PC-9 (cell line): ENCODE results near the gene GCLM. TPM values are rescaled to one million over a fixed set of nuclear protein-coding genes. Genes with fewer than 3 reads are reported as not detected.

Experiments
- BruUV-seq: library from RNA; stranded (reverse); fragments of 400-500 nt; replicated peaks from 2 replicates; lab custom pipeline; 2021; lab: Mats Ljungman, UMichigan
- CTCF ChIA-PET: fragments of 300-600 bp; sonication (Branson Sonifier 250); formaldehyde crosslinking; loops from one replicate; lab custom pipeline; 2022; ENCODE audit warnings: antibody characterized with exemption; lab: Charles Lee
- POLR2A ChIA-PET: fragments of 300-600 bp; sonication (Branson Sonifier 250); formaldehyde crosslinking; loops from one replicate; lab custom pipeline; 2022; ENCODE audit warnings: antibody characterized with exemption; ENCODE audit not compliant: unreplicated experiment; lab: Charles Lee
- DNase-seq, 2 experiments: peaks; one replicate each; pipeline versions ENCODE4 v3.0.0 to v3.0.0-alpha.2; 2015 to 2022; ENCODE audit warnings: mixed read lengths in 1 of 2
- H2AFZ ChIP-seq: fragments of 200-600 bp; sonication (generic); 2 replicates; pipeline ENCODE4 v1.8.1; 2017; ENCODE audit warnings: antibody characterized with exemption
- H3F3A ChIP-seq: fragments of 200-600 bp; sonication (generic); 2 replicates; pipeline ENCODE4 v1.8.1; 2017; ENCODE audit warnings: antibody characterized with exemption, mild to moderate bottlenecking, low read depth; ENCODE audit not compliant: insufficient read depth
- H3K27ac ChIP-seq: fragments of 200-600 bp; sonication (generic); 2 replicates; pipeline ENCODE4 v1.6.1; 2016; ENCODE audit warnings: mixed run types
- H3K27me3 ChIP-seq: fragments of 200-600 bp; sonication (generic); 2 replicates; pipeline ENCODE4 v1.6.1; 2016; ENCODE audit warnings: low read depth, mixed run types; ENCODE audit not compliant: insufficient read depth
- H3K36me3 ChIP-seq: fragments of 200-600 bp; sonication (generic); 2 replicates; pipeline ENCODE4 v1.6.1; 2016; ENCODE audit warnings: low read depth, mixed run types
- H3K4me1 ChIP-seq: fragments of 200-600 bp; sonication (generic); replicated peaks from 2 replicates; pipeline ENCODE4 v1.6.1; 2016; ENCODE audit warnings: mixed run types; ENCODE audit not compliant: insufficient read depth
- H3K4me2 ChIP-seq: fragments of 200-600 bp; sonication (generic); 2 replicates; pipeline ENCODE4 v1.6.1; 2017; ENCODE audit warnings: mixed run types
- H3K4me3 ChIP-seq: fragments of 200-600 bp; sonication (generic); 2 replicates; pipeline ENCODE4 v1.6.1; 2016; ENCODE audit warnings: mixed run types
- H3K79me2 ChIP-seq: fragments of 200-600 bp; sonication (generic); 2 replicates; pipeline ENCODE4 v1.6.1; 2017; ENCODE audit warnings: low read depth, mixed run types
- H3K9me2 ChIP-seq: fragments of 200-600 bp; sonication (generic); 2 replicates; pipeline ENCODE4 v1.8.1; 2017; ENCODE audit warnings: mild to moderate bottlenecking; ENCODE audit not compliant: insufficient read depth
- H3K9me3 ChIP-seq: fragments of 200-600 bp; sonication (generic); 2 replicates; pipeline ENCODE4 v1.8.1; 2016; ENCODE audit warnings: low read depth; ENCODE audit not compliant: insufficient read depth
- H4K20me1 ChIP-seq: fragments of 200-600 bp; sonication (generic); 2 replicates; pipeline ENCODE4 v1.8.1; 2017; ENCODE audit not compliant: insufficient read depth
- EZH2 ChIP-seq: fragments of 200-600 bp; sonication (generic); IDR thresholded peaks from 2 replicates; pipeline ENCODE4 v1.8.0; 2017; ENCODE audit warnings: antibody characterized with exemption, low read depth
- intact Hi-C: fragments of 100-400 bp; cut with micrococcal nuclease; formaldehyde crosslinking; loops from one replicate; pipeline ENCODE4 v1.10.0; 2022; ENCODE audit not compliant: unreplicated experiment
- total RNA-seq: library from RNA; stranded (reverse); gene quantifications from 2 replicates; pipeline ENCODE4 v1.2.3, GENCODE V29; 2021
- TF ChIP-seq, protein P1 (sequence below): fragments of 200-600 bp; sonication (generic); conservative IDR thresholded peaks from 2 replicates; pipeline ENCODE4 v1.6.1; 2017; ENCODE audit warnings: mixed run types, antibody characterized with exemption, mild to moderate bottlenecking, moderate library complexity

GCLM gene
- total RNA-seq, 1 experiment from 2014 or later: 270 TPM

- Histone ChIP-seq H3K4me3 (peak within 1 kb of the TSS; percentile 85), H3K27me3 (no peaks in the 10 kb centered on the region), H3K79me2 (peaks cover 55% of the 10 kb centered on the region), H3K4me2 (peak within 1 kb of the TSS; percentile 83), H3K27ac (peak within 1 kb of the TSS; percentile 95), H3F3A (peaks cover 91% of the 10 kb centered on the region), H4K20me1 (peaks cover 34% of the 10 kb centered on the region), H2AFZ (peak within 1 kb of the TSS; percentile 87), H3K9me2 (no peaks in the 10 kb centered on the region), H3K4me1 (peaks cover 29% of the 10 kb centered on the region), H3K36me3 (peaks cover 39% of the 10 kb centered on the region), H3K9me3 (no peaks in the 10 kb centered on the region)
- intact Hi-C loops: loop anchor here (2.0 kb wide), 1 partner anchor 458 kb away; no protein-coding TSS in a partner anchor
- POLR2A ChIA-PET: interaction anchor here (0.5 to 1.5 kb wide), 9 partner anchors 30 to 1163 kb away, joined by 3 to 12 read pairs (median 6); partner anchors contain the start of gene GCLM
- no TSS peak for BruUV-seq
- CTCF ChIA-PET: interaction anchor here (0.7 to 1.2 kb wide), 3 partner anchors 30 to 786 kb away, joined by 5 to 19 read pairs (median 7); partner anchors contain the start of gene GCLM
- no peak for TF ChIP-seq EZH2
- TF ChIP-seq, protein P1, sequence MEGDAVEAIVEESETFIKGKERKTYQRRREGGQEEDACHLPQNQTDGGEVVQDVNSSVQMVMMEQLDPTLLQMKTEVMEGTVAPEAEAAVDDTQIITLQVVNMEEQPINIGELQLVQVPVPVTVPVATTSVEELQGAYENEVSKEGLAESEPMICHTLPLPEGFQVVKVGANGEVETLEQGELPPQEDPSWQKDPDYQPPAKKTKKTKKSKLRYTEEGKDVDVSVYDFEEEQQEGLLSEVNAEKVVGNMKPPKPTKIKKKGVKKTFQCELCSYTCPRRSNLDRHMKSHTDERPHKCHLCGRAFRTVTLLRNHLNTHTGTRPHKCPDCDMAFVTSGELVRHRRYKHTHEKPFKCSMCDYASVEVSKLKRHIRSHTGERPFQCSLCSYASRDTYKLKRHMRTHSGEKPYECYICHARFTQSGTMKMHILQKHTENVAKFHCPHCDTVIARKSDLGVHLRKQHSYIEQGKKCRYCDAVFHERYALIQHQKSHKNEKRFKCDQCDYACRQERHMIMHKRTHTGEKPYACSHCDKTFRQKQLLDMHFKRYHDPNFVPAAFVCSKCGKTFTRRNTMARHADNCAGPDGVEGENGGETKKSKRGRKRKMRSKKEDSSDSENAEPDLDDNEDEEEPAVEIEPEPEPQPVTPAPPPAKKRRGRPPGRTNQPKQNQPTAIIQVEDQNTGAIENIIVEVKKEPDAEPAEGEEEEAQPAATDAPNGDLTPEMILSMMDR: no peak
- peak; percentile 88 to 89 for DNase-seq
These were observed 30.2 kb downstream of the GCLM start, which contains the start of gene DNTTIP2 for GRCh38 chr1:93878889-93879586. Gene DNTTIP2 (minus strand): TSS chr1:93879206. CDS start chr1:93879148, 58 bp downstream.

DNA sequence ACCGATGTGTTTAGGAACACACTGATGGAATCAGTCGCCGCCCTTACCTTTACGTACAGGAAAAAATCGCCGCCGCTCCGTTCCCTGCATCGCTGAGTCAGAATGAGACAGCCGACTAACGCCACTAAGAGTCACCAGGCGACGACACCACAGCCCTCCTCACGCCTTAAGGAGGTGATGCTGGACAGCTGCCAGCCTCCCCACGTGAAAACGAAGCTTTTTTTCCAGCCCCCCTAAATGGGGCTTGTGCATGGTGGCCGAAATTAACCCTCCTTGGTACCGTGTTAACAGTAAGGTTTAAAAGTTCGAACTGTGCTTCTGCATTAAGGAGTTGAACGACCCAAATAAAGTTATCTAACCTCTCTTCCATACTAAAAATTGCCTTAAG is 30.7 kb downstream of the GCLM start:
- H3K27ac ChIP-seq: peak overlapping the region; percentile 95
- BruUV-seq: no TSS peak
- peak overlapping the region; percentile 87 for H2AFZ ChIP-seq
- H3K9me2 ChIP-seq: no peaks in the 10 kb centered on the region
- H3K4me2 ChIP-seq: peak overlapping the region; percentile 83
- H3K4me3 ChIP-seq: peak overlapping the region; percentile 85
- H3K27me3 ChIP-seq: no peaks in the 10 kb centered on the region
- peak; percentile 63 to 80 for DNase-seq
- peaks cover 41% of the 10 kb centered on the region for H3K36me3 ChIP-seq
- H3K79me2 ChIP-seq: peaks cover 61% of the 10 kb centered on the region
- no peaks in the 10 kb centered on the region for H3K9me3 ChIP-seq
- ChIA-PET POLR2A (interaction anchor here (0.6 to 1.5 kb wide), 4 partner anchors 86 to 1163 kb away, joined by 3 to 12 read pairs (median 4); no protein-coding TSS in a partner anchor), CTCF (interaction anchor here (1.2 kb wide), 1 partner anchor 31 kb away, joined by 7 read pairs; the partner anchor contains the start of gene GCLM)
- H3K4me1 ChIP-seq: peaks cover 29% of the 10 kb centered on the region
- H4K20me1 ChIP-seq: peaks cover 39% of the 10 kb centered on the region
- H3F3A ChIP-seq: peaks cover 90% of the 10 kb centered on the region
- intact Hi-C loops: loop anchor here (2.0 kb wide), 1 partner anchor 458 kb away; no protein-coding TSS in a partner anchor
- TF ChIP-seq, protein P1: no peak
- no peak for TF ChIP-seq EZH2

DNA sequence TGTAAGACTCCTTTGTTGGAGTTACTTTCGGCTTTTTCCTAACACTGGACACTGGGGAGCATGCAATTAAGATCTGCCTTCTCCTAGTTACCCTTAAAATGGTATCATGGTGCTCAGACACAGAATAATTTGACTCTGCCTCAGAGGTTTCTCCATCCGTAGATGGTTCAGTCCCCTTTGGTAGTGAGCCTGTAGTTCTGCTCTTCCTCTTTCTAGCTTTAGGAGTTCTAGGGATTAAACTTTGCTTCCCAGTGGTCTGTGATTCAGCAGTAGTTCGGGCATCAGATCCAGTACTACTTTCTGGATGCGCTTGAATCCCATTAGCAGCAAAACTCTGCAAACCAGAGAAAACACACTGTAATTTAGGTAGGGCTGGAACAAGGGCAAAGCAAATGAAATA is 31.7 kb downstream of the GCLM start:
- peak overlapping the region; percentile 95 for H3K27ac ChIP-seq
- no TSS peak for BruUV-seq
- no peak for DNase-seq
- peaks cover 46% of the 10 kb centered on the region for H4K20me1 ChIP-seq
- POLR2A ChIA-PET: interaction anchor here (0.6 kb wide), 1 partner anchor 649 kb away, joined by 6 read pairs; no protein-coding TSS in a partner anchor
- H3K27me3 ChIP-seq: no peaks in the 10 kb centered on the region
- intact Hi-C loops: no loop called here
- no peak for TF ChIP-seq EZH2
- TF ChIP-seq, protein P1: no peak
- no peaks in the 10 kb centered on the region for H3K9me3 ChIP-seq
- peaks cover 63% of the 10 kb centered on the region for H3K79me2 ChIP-seq
- H2AFZ ChIP-seq: no peak overlapping the region
- peak overlapping the region; percentile 85 for H3K4me3 ChIP-seq
- H3K4me2 ChIP-seq: peak overlapping the region; percentile 83
- peaks cover 89% of the 10 kb centered on the region for H3F3A ChIP-seq
- no peaks in the 10 kb centered on the region for H3K9me2 ChIP-seq
- CTCF ChIA-PET: no interaction called here
- H3K4me1 ChIP-seq: peaks cover 29% of the 10 kb centered on the region
- H3K36me3 ChIP-seq: peaks cover 48% of the 10 kb centered on the region
